Activated CD8-positive, alpha-beta T cell treated with anti-CD3 and anti-CD28 coated beads for 36 hours (primary cell): ENCODE results near the gene KLK14. TPM values are rescaled to one million over a fixed set of nuclear protein-coding genes. Genes with fewer than 3 reads are reported as not detected.

Source experiments
- ATAC-seq: fragments of 200-7000 bp; cut with Tn5 transposase; one replicate; pipeline ENCODE4 v1.10.0; 2021; ENCODE audit warnings: mild to moderate bottlenecking, moderate library complexity
- CTCF ChIA-PET: fragments of 350-600 bp; sonication (Branson Sonifier 250); formaldehyde crosslinking; loops from one replicate; lab custom pipeline; 2021; ENCODE audit warnings: antibody characterized with exemption; lab: Charles Lee
- POLR2A ChIA-PET: fragments of 350-600 bp; sonication (Branson Sonifier 250); formaldehyde crosslinking; loops from one replicate; lab custom pipeline; 2021; ENCODE audit warnings: antibody characterized with exemption; lab: Charles Lee
- DNase-seq: peaks from one replicate; pipeline ENCODE4 v3.0.0-alpha.2; 2020
- H3K27ac Mint-ChIP-seq: one replicate; pipeline ENCODE4 v1.8.0; 2021; ENCODE audit warnings: mild to moderate bottlenecking, mixed read lengths
- H3K27me3 Mint-ChIP-seq: one replicate; pipeline ENCODE4 v1.8.0; 2021; ENCODE audit warnings: mixed read lengths
- H3K36me3 Mint-ChIP-seq: one replicate; pipeline ENCODE4 v1.8.0; 2021; ENCODE audit warnings: low read depth, mixed read lengths
- H3K4me1 Mint-ChIP-seq: one replicate; pipeline ENCODE4 v1.8.0; 2021; ENCODE audit warnings: low read depth, mixed read lengths
- H3K4me3 Mint-ChIP-seq: one replicate; pipeline ENCODE4 v1.8.0; 2021; ENCODE audit warnings: mild to moderate bottlenecking, moderate library complexity, mixed read lengths
- H3K9me3 Mint-ChIP-seq: one replicate; pipeline ENCODE4 v1.8.0; 2021; ENCODE audit warnings: mixed read lengths
- CTCF ChIP-seq: fragments of 200-600 bp; IDR thresholded peaks from one replicate; pipeline ENCODE4 v1.8.0; 2022; ENCODE audit warnings: antibody characterized with exemption, mild to moderate bottlenecking
- intact Hi-C: fragments of 100-400 bp; cut with micrococcal nuclease; formaldehyde crosslinking; loops from one replicate; pipeline ENCODE4 v1.10.0; 2022
- total RNA-seq, 2 experiments: library from RNA; stranded (reverse); gene quantifications; one replicate each; pipeline ENCODE4 v1.2.3, GENCODE V29; 2021

Gene KLK14
- total RNA-seq, 2 experiments from 2014 or later: 0.32 to 0.43 TPM

GRCh38 chr19:51060973-51061372, 21.7 kb downstream of the KLK14 start:
- H3K4me1 Mint-ChIP-seq: peaks cover 2% of the 10 kb centered on the region
- POLR2A ChIA-PET: no interaction called here
- no peaks in the 10 kb centered on the region for H3K36me3 Mint-ChIP-seq
- TF ChIP-seq CTCF: no peak
- no peak overlapping the region for H3K27ac Mint-ChIP-seq
- intact Hi-C loops: no loop called here
- CTCF ChIA-PET: no interaction called here
- no peak overlapping the region for H3K4me3 Mint-ChIP-seq
- no peak for ATAC-seq
- no peak for DNase-seq
- no peaks in the 10 kb centered on the region for H3K9me3 Mint-ChIP-seq
- peaks cover 27% of the 10 kb centered on the region for H3K27me3 Mint-ChIP-seq

GRCh38 chr19:51060336-51060735, 22.4 kb downstream of the KLK14 start:
- ATAC-seq (no peak), DNase-seq (no peak)
- no peak for TF ChIP-seq CTCF
- ChIA-PET POLR2A (no interaction called here), CTCF (no interaction called here)
- no peaks in the 10 kb centered on the region for H3K36me3 Mint-ChIP-seq
- intact Hi-C loops: no loop called here
- H3K4me3 Mint-ChIP-seq: no peak overlapping the region
- no peaks in the 10 kb centered on the region for H3K9me3 Mint-ChIP-seq
- peaks cover 2% of the 10 kb centered on the region for H3K4me1 Mint-ChIP-seq
- H3K27me3 Mint-ChIP-seq: peaks cover 24% of the 10 kb centered on the region
- H3K27ac Mint-ChIP-seq: no peak overlapping the region

GRCh38 chr19:51059715-51060114, 23.0 kb downstream of the KLK14 start:
- ChIA-PET CTCF (no interaction called here), POLR2A (interaction anchor here (0.6 kb wide), 1 partner anchor 54 kb away, joined by 3 read pairs; no protein-coding TSS in a partner anchor)
- no peaks in the 10 kb centered on the region for H3K9me3 Mint-ChIP-seq
- no peak overlapping the region for H3K27ac Mint-ChIP-seq
- peaks cover 24% of the 10 kb centered on the region for H3K27me3 Mint-ChIP-seq
- intact Hi-C loops: no loop called here
- TF ChIP-seq CTCF: no peak
- no peaks in the 10 kb centered on the region for H3K36me3 Mint-ChIP-seq
- no peak overlapping the region for H3K4me3 Mint-ChIP-seq
- DNase-seq (no peak), ATAC-seq (no peak)
- no peaks in the 10 kb centered on the region for H3K4me1 Mint-ChIP-seq

- ATAC-seq (no peak), DNase-seq (no peak)
- Mint-ChIP-seq H3K4me1 (no peaks in the 10 kb centered on the region), H3K27me3 (peaks cover 19% of the 10 kb centered on the region), H3K36me3 (no peaks in the 10 kb centered on the region), H3K27ac (no peak overlapping the region), H3K4me3 (no peak overlapping the region), H3K9me3 (no peaks in the 10 kb centered on the region)
- CTCF ChIA-PET: no interaction called here
- POLR2A ChIA-PET: no interaction called here
- no peak for TF ChIP-seq CTCF
- intact Hi-C loops: no loop called here
These were observed 26.8 kb downstream of the KLK14 start for GRCh38 chr19:51055866-51056265.

GRCh38 chr19:51047031-51047335, 35.7 kb downstream of the KLK14 start:
- Mint-ChIP-seq H3K36me3 (no peaks in the 10 kb centered on the region), H3K9me3 (no peaks in the 10 kb centered on the region), H3K4me1 (no peaks in the 10 kb centered on the region), H3K27ac (no peak overlapping the region), H3K4me3 (no peak overlapping the region), H3K27me3 (peaks cover 9% of the 10 kb centered on the region)
- POLR2A ChIA-PET: no interaction called here
- DNase-seq: no peak
- intact Hi-C loops: no loop called here
- ATAC-seq: no peak
- no peak for TF ChIP-seq CTCF
- CTCF ChIA-PET: interaction anchor here (1.2 kb wide), 1 partner anchor 50 kb away, joined by 4 read pairs; no protein-coding TSS in a partner anchor
